HepG2 (cell line): Measurements from ENCODE around the gene TYW1. TPM values are rescaled to one million over a fixed set of nuclear protein-coding genes. Genes with fewer than 3 reads are reported as not detected.
"Not testable (repeated sequence)": the region's sequence is repeated elsewhere in the genome, so short reads cannot be mapped to it uniquely, and the experiment has no call there.

Experiments
- CHD2 ChIP-seq: IDR thresholded peaks from 2 replicates; pipeline ENCODE4 v1.6.1; 2011; ENCODE audit warnings: low read depth, low read length, improper control_type of control experiment
- ELF1 ChIP-seq: sonication (generic); formaldehyde crosslinking; IDR thresholded peaks from 2 replicates; pipeline ENCODE4 v1.4.0; 2020; ENCODE audit warnings: missing genetic modification reagents
- HDAC1 ChIP-seq: sonication (generic); formaldehyde crosslinking; IDR thresholded peaks from 2 replicates; pipeline ENCODE4 v1.5.1; 2020; ENCODE audit warnings: mild to moderate bottlenecking, missing genetic modification reagents
- KMT2B ChIP-seq: IDR thresholded peaks from 2 replicates; pipeline ENCODE4 v1.6.1; 2016; ENCODE audit warnings: missing genetic modification reagents, missing compliant biosample characterization
- POLR2A ChIP-seq, 2 experiments: IDR thresholded peaks; 2 replicates each; pipeline ENCODE4 v1.6.1; 2011; ENCODE audit warnings: low read depth in 2 of 2, low read length in 2 of 2, mild to moderate bottlenecking in 1 of 2, moderate library complexity in 1 of 2; ENCODE audit not compliant: insufficient read depth in 1 of 2
- REPIN1 ChIP-seq: sonication (generic); formaldehyde crosslinking; IDR thresholded peaks from 2 replicates; pipeline ENCODE4 v1.8.0; 2022; ENCODE audit warnings: missing genetic modification reagents, low read depth, mild to moderate bottlenecking, borderline replicate concordance
- SOX5 ChIP-seq: IDR thresholded peaks from 2 replicates; pipeline ENCODE4 v1.6.1; 2016; ENCODE audit warnings: borderline replicate concordance
- SOX6 ChIP-seq, 2 experiments: fragments of 450-650 bp in 1 of 2; sonication (generic) in 1 of 2; formaldehyde crosslinking in 1 of 2; IDR thresholded peaks; 2 replicates each; pipeline versions ENCODE4 v1.4.0 to v1.6.1; 2017 to 2020; ENCODE audit warnings: antibody characterized with exemption in 1 of 2, mild to moderate bottlenecking in 1 of 2, missing genetic modification reagents in 1 of 2
- SP1 ChIP-seq, 2 experiments: fragments of 450-650 bp in 1 of 2; sonication (generic) in 1 of 2; formaldehyde crosslinking in 1 of 2; IDR thresholded peaks; 2 replicates each; pipeline versions ENCODE4 v1.4.0 to v1.6.1; 2016 to 2020; ENCODE audit warnings: missing genetic modification reagents in 1 of 2
- SRF ChIP-seq: IDR thresholded peaks from 2 replicates; pipeline ENCODE4 v1.6.1; 2011; ENCODE audit warnings: mild to moderate bottlenecking, low read depth, low read length, moderate library complexity
- YEATS4 ChIP-seq: sonication (generic); formaldehyde crosslinking; IDR thresholded peaks from 2 replicates; pipeline ENCODE4 v1.4.0; 2020; ENCODE audit warnings: missing genetic modification reagents, borderline replicate concordance
- YY1 ChIP-seq: IDR thresholded peaks from 2 replicates; pipeline ENCODE4 v1.6.1; 2011; ENCODE audit warnings: low read length, low read depth, moderate library complexity, mild to moderate bottlenecking; ENCODE audit not compliant: insufficient read depth, insufficient replicate concordance
- ZBTB25 ChIP-seq: IDR thresholded peaks from 2 replicates; pipeline ENCODE4 v1.6.1; 2018; ENCODE audit warnings: missing genetic modification reagents
- ZFY ChIP-seq: sonication (generic); formaldehyde crosslinking; IDR thresholded peaks from 2 replicates; pipeline ENCODE4 v1.4.0; 2020; ENCODE audit warnings: missing genetic modification reagents
- ZNF274 ChIP-seq: sonication (generic); formaldehyde crosslinking; IDR thresholded peaks from 2 replicates; pipeline ENCODE4 v1.5.1; 2020; ENCODE audit warnings: mild to moderate bottlenecking, missing genetic modification reagents
- polyA plus RNA-seq, 8 experiments: library from polyadenylated mRNA; depleted of rRNA in 3 of 8; stranded (reverse) in 7 of 8; unstranded in 1 of 8; fragments of >200 nt; fragmentation: Illumina TruSeq in 4 of 8; extraction: Trizol in 4 of 8; gene quantifications; 2 replicates each; pipeline versions ENCODE4 v1.2.1 to v1.2.3, GENCODE V29; 2011 to 2016; ENCODE audit warnings: low read depth in 4 of 8, missing spikeins in 1 of 8, mixed read lengths in 1 of 8; ENCODE audit not compliant: insufficient read depth in 1 of 8
- total RNA-seq, 5 experiments: library from RNA; depleted of rRNA; stranded (reverse); fragments of >200 nt; fragmentation: Illumina TruSeq; extraction: Trizol; gene quantifications; 2 replicates each; pipeline ENCODE4 v1.2.3, GENCODE V29; 2016; ENCODE audit warnings: low read depth in 1 of 5
- TF ChIP-seq, protein P1 (sequence below): IDR thresholded peaks from 2 replicates; pipeline ENCODE4 v1.6.1; 2016; ENCODE audit warnings: missing compliant biosample characterization, missing genetic modification reagents, borderline replicate concordance
- TF ChIP-seq, protein P2 (sequence below): sonication (generic); formaldehyde crosslinking; IDR thresholded peaks from 2 replicates; pipeline ENCODE4 v1.8.0; 2022; ENCODE audit warnings: mild to moderate bottlenecking, missing genetic modification reagents; ENCODE audit not compliant: insufficient replicate concordance
- TF ChIP-seq, protein P3 (sequence below): sonication (generic); formaldehyde crosslinking; IDR thresholded peaks from 2 replicates; pipeline ENCODE4 v1.4.0; 2020; ENCODE audit warnings: missing genetic modification reagents

Gene TYW1
- total and polyA plus RNA-seq, 2 of the 13 experiments (the other 11 are each of a cell fraction or from before 2014, with no cell fraction given): 8.6 to 17.6 TPM

DNA sequence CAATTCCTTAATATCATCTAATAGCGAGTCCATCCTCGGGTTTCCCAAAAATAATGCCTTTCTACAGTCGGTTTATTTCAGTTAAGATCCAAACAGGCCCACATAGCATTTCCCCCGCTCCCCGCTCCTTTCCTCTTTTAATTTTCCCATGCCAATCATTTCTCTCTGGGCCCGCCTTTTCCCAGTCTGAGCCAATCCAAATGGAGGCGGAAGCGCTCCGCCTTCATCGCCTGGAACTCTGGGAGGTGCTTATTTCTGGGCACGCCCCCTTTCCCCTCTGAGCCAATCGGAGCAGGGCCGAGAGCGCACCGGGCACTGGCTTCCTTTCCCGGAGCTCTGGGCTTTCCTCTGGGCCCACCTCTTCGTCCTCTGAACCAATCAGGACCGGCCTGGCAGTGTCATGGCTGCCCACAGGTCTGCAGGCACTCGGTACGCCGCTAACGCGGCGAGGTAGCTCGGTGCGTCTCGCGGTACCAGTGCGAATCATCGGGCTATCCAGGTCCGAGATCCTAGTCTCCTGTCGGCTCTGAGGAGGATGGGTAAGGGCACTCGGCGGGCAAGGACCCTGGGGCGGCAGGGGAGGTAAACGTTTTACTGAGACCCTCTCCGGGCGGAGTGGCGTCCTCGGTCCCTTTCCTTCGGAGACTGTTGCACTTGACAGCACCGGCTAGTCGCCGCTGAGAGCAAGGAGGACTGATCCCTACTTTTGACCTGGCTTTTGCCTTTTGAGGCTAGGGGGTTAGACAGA lies at the start of gene TYW1 (continued):
- TF ChIP-seq ZNF274 (CRISPR knock-in tag) (0 out of 2 replicates have a peak, but pooled peaks have one; percentile 52), SOX5 (0 out of 2 replicates have a peak, but pooled peaks have one; percentile 20), ELF1 (peak; percentile 85), KMT2B (CRISPR knock-in tag) (peak; percentile 86), YEATS4 (CRISPR knock-in tag) (peak; percentile 60; the same call in 1 of the 2 replicates), REPIN1 (CRISPR knock-in tag) (peak; percentile 61; the same call in 1 of the 2 replicates), ZFY (CRISPR knock-in tag) (peak; percentile 53), POLR2A (IDR thresholded peaks at IDR 0.05; ENCODE audit: insufficient read depth in 1 of 2, low read depth in 2 of 2, low read length in 2 of 2) (peak; percentile 85 to 86), SOX6 (CRISPR knock-in tag; IDR thresholded peaks at IDR 0.05) (peak; percentile 47; the same call in 1 of the 2 replicates), CHD2 (peak; percentile 92), ZBTB25 (CRISPR knock-in tag) (peak; percentile 90), SP1 (IDR thresholded peaks at IDR 0.05) (peak; percentile 41; the same call in 1 of the 2 replicates), SP1 (CRISPR knock-in tag; IDR thresholded peaks at IDR 0.05) (peak; percentile 84), SRF (0 out of 2 replicates have a peak, but pooled peaks have one; percentile 34), YY1 (peak; percentile 95), HDAC1 (peak; percentile 92)
- TF ChIP-seq, protein P1, sequence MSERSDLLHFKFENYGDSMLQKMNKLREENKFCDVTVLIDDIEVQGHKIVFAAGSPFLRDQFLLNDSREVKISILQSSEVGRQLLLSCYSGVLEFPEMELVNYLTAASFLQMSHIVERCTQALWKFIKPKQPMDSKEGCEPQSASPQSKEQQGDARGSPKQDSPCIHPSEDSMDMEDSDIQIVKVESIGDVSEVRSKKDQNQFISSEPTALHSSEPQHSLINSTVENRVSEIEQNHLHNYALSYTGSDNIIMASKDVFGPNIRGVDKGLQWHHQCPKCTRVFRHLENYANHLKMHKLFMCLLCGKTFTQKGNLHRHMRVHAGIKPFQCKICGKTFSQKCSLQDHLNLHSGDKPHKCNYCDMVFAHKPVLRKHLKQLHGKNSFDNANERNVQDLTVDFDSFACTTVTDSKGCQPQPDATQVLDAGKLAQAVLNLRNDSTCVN (CRISPR knock-in tag): peak; percentile 53; the same call in 1 of the 2 replicates
- TF ChIP-seq, protein P2, sequence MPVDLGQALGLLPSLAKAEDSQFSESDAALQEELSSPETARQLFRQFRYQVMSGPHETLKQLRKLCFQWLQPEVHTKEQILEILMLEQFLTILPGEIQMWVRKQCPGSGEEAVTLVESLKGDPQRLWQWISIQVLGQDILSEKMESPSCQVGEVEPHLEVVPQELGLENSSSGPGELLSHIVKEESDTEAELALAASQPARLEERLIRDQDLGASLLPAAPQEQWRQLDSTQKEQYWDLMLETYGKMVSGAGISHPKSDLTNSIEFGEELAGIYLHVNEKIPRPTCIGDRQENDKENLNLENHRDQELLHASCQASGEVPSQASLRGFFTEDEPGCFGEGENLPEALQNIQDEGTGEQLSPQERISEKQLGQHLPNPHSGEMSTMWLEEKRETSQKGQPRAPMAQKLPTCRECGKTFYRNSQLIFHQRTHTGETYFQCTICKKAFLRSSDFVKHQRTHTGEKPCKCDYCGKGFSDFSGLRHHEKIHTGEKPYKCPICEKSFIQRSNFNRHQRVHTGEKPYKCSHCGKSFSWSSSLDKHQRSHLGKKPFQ (CRISPR knock-in tag): peak; percentile 20
- TF ChIP-seq, protein P3, sequence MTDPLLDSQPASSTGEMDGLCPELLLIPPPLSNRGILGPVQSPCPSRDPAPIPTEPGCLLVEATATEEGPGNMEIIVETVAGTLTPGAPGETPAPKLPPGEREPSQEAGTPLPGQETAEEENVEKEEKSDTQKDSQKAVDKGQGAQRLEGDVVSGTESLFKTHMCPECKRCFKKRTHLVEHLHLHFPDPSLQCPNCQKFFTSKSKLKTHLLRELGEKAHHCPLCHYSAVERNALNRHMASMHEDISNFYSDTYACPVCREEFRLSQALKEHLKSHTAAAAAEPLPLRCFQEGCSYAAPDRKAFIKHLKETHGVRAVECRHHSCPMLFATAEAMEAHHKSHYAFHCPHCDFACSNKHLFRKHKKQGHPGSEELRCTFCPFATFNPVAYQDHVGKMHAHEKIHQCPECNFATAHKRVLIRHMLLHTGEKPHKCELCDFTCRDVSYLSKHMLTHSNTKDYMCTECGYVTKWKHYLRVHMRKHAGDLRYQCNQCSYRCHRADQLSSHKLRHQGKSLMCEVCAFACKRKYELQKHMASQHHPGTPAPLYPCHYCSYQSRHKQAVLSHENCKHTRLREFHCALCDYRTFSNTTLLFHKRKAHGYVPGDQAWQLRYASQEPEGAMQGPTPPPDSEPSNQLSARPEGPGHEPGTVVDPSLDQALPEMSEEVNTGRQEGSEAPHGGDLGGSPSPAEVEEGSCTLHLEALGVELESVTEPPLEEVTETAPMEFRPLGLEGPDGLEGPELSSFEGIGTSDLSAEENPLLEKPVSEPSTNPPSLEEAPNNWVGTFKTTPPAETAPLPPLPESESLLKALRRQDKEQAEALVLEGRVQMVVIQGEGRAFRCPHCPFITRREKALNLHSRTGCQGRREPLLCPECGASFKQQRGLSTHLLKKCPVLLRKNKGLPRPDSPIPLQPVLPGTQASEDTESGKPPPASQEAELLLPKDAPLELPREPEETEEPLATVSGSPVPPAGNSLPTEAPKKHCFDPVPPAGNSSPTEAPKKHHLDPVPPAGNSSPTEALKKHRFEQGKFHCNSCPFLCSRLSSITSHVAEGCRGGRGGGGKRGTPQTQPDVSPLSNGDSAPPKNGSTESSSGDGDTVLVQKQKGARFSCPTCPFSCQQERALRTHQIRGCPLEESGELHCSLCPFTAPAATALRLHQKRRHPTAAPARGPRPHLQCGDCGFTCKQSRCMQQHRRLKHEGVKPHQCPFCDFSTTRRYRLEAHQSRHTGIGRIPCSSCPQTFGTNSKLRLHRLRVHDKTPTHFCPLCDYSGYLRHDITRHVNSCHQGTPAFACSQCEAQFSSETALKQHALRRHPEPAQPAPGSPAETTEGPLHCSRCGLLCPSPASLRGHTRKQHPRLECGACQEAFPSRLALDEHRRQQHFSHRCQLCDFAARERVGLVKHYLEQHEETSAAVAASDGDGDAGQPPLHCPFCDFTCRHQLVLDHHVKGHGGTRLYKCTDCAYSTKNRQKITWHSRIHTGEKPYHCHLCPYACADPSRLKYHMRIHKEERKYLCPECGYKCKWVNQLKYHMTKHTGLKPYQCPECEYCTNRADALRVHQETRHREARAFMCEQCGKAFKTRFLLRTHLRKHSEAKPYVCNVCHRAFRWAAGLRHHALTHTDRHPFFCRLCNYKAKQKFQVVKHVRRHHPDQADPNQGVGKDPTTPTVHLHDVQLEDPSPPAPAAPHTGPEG (CRISPR knock-in tag): 0 out of 2 replicates have a peak, but pooled peaks have one; percentile 3
- not testable (repeated sequence) for TF ChIP-seq SOX6 (IDR thresholded peaks at IDR 0.05)
